Measurements from ENCODE around the gene NANOS2.
"Not testable (repeated sequence)": the region's sequence is repeated elsewhere in the genome, so short reads cannot be mapped to it uniquely, and the experiment has no call there.

Gene NANOS2

GRCh38 chr19:45876411-45877197 is 38.0 kb downstream of the NANOS2 start:
- no peak for DNase-seq (ENCODE audit: low read depth in 2 of 2)

- no peak for DNase-seq (ENCODE audit: low read depth in 2 of 2)
These were observed 38.5 kb downstream of the NANOS2 start for GRCh38 chr19:45876161-45876410.

DNA sequence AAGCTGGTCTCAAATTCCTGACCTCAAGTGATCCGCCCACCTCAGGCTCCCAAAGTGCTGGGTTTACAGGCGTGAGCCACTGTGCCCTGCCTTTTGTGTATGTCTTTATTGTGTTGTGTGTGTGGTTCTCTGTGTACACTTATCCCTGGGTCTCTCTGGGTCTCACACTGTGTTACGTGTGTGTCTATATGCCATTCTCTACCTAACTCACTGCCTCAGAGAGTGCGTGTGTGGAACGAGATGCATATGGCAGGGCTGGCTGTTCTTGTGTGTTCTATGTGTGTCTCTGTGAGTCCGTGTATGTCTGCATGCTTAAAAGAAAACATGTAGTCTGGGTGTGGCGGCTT is 40.0 kb downstream of the NANOS2 start:
- no peak for DNase-seq (ENCODE audit: low read depth in 2 of 2)

DNA sequence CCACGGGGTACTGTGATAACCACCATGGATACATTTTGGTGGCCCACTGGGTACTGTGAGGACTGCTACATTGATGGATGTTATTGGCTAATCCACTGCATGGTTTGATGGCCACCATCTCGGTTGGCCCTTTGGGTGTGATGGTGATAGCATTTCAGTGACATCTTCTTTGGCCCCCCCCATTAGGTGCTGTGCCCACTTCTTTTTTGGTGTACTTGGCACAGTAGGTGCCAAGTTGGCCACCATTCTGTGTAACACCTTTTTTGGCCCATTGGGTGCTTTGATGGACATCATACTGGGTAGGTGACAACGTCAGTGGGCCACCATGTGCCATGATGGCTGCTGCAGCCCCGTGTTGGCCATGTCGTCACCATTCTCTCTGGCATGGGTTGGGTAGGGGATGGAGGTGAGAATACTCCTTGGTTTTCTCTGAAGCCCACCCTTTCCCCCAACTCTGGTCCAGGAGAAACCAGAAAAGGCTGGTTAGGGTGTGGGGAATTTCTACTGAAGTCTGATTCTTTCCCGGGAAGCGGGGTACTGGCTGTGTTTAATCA is 41.3 kb downstream of the NANOS2 start:
- DNase-seq (ENCODE audit: low read depth in 2 of 2): no peak

DNA sequence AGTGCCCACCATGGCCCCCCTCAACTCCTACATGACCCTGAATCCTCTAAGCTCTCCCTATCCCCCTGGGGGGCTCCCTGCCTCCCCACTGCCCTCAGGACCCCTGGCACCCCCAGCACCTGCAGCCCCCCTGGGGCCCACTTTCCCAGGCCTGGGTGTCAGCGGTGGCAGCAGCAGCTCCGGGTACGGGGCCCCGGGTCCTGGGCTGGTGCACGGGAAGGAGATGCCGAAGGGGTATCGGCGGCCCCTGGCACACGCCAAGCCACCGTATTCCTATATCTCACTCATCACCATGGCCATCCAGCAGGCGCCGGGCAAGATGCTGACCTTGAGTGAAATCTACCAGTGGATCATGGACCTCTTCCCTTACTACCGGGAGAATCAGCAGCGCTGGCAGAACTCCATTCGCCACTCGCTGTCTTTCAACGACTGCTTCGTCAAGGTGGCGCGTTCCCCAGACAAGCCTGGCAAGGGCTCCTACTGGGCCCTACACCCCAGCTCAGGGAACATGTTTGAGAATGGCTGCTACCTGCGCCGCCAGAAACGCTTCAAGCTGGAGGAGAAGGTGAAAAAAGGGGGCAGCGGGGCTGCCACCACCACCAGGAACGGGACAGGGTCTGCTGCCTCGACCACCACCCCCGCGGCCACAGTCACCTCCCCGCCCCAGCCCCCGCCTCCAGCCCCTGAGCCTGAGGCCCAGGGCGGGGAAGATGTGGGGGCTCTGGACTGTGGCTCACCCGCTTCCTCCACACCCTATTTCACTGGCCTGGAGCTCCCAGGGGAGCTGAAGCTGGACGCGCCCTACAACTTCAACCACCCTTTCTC is 42.3 kb downstream of the NANOS2 start:
- no peak for DNase-seq (ENCODE audit: low read depth in 2 of 2)

DNA sequence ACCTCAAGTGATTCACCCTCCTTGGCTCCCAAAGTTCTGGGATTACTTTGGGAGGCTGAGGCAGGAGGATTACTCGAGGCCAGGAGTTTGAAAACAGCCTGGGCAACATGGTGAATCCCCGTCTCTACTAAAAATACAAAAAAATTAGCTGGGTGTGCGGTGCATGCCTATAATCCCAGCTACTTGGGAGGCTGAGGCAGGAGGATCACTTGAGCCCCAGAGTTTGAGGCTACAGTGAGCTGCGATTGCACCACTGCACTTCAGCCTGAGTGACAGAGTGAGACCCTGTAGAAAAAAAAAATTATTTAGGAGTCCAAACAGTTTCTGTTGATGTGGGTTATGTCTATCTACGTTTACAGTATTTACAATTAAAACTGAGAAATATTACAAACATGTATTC is 43.8 kb downstream of the NANOS2 start:
- no peak for DNase-seq (ENCODE audit: low read depth in 2 of 2)

GRCh38 chr19:45867241-45867640 is 47.3 kb downstream of the NANOS2 start:
- not testable (repeated sequence) for DNase-seq (ENCODE audit: low read depth in 2 of 2)

DNA sequence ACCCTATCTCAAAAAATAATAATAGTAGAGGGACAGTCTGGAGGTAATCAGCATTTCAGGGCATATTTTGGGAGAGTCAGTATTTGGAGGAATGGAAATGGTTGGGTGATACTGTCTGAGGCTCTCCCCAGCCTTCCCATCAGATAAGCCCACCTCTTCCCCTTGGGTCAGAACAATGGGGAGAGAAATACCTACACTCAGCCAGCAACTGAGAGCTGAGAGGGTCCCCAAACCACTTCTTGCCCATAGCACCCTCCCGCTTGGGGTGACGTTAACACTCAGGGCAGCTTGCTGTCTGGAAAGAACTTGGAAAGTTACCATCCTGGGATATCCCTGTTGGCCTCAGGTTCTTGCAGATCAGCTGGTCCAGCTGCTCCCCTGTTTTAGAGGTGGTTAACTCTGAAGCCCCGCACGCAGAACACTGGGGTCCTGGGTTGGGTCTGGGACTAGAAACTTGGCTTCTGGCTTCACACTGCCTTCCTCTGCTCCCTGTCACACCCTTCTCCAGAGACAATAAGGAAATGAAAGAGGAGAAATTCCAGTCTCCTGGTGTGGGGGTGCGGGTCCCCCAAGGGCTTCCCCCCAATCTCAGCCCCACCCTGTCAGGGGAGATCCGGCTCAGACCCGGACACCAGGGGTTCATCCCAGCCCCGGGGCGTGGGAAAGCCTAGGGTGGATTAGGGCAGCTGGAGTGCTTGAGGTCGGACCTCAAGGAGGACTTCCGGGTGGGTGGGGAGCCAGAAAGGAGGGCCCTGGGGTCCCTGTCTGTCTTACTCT is 48.0 kb downstream of the NANOS2 start:
- no peak for DNase-seq (ENCODE audit: low read depth in 2 of 2)

DNA sequence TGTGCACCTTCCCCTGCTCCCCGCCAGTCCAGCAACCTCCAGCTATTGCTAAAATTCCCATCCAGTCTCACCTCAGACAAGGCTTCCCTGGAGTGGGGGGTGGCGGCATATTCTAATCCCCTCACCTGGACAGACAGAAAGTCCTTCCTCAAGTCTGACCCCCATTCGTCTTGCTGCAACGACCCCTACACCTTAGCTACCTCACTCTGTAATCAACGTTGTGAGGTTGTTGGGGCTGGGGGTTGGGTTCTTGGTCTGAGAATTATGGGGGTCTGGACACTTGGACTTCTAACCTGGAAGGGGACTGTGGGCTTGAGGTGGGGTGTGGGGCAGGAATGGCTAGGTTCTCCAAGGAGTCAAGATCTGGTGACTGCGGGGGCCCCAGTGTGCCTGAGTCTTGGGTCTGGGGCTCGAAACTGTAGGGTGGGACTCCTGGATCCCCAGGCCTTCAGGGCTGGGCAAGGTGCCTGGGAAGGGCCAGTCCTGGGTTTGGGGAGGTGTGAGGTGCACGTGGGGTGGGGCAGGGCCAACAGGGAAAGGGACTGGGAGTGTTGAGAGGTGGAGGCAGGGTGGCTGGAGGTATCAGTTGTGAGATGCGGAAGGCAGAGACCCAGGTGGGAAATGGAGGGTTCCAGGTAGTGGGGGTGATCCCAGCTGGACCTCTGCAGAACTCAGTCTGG is 49.2 kb downstream of the NANOS2 start:
- DNase-seq (ENCODE audit: low read depth in 2 of 2): no peak

- no peak for DNase-seq (ENCODE audit: low read depth in 2 of 2)
These were observed 49.9 kb downstream of the NANOS2 start for GRCh38 chr19:45864629-45865082.

GRCh38 chr19:45863840-45864628 is 50.5 kb downstream of the NANOS2 start, which contains the start of gene FOXA3:
Gene FOXA3, plus strand, starts transcription at chr19:45864326. Its CDS starts 131 bp downstream, at chr19:45864457.
- no peak for DNase-seq (ENCODE audit: low read depth in 2 of 2)

DNA sequence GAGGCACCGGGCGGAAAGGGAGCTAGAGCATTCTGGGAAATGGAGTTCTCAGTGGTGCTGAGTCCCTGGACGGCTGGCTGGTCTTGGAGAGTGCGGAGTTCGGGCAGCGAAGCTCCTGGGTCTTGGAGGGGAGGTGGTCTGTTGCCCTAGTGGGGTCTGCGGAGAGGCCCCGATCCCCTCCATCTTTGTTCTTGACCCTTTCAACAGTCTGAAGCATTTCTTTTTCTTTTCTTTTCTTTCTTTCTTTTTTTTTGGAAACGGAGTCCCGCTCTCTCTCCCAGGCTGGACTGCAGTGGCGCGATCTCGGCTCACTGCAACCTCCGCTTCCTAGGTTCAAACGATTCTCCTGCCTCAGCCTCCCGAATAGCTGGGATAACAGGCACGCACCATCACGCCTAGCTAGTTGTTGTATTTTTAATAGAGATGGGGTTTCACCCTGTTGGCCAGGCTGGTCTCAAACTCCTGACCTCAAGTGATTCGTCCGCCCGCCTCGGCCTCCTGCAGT is 51.2 kb downstream of the NANOS2 start:
- no peak for DNase-seq (ENCODE audit: low read depth in 2 of 2)
